SK-N-SH (cell line): ENCODE measurements around the gene FLT1.

Experiments used
- CTCF ChIP-seq: fragments of 200-600 bp; sonication (generic); IDR thresholded peaks from 2 replicates; pipeline ENCODE4 v1.6.1; 2017; ENCODE audit warnings: antibody characterized with exemption, mild to moderate bottlenecking, moderate library complexity
- EP300 ChIP-seq, 2 experiments: IDR thresholded peaks; 2 replicates each; pipeline versions ENCODE4 v1.4.0 to v1.6.1; 2012; ENCODE audit warnings: borderline replicate concordance in 1 of 2, low read depth in 1 of 2, low read length in 1 of 2
- FOXM1 ChIP-seq: IDR thresholded peaks from 2 replicates; pipeline ENCODE4 v1.4.0; 2012; ENCODE audit warnings: low read depth, mild to moderate bottlenecking
- MAX ChIP-seq: IDR thresholded peaks from 2 replicates; pipeline ENCODE4 v1.4.0; 2012; ENCODE audit warnings: low read depth
- MEF2A ChIP-seq: IDR thresholded peaks from 2 replicates; pipeline ENCODE4 v1.4.0; 2012; ENCODE audit warnings: low read depth, borderline replicate concordance
- MXI1 ChIP-seq: IDR thresholded peaks from 2 replicates; pipeline ENCODE4 v1.6.1; 2012; ENCODE audit warnings: mild to moderate bottlenecking, low read depth, low read length, improper control_type of control experiment
- NFIC ChIP-seq: IDR thresholded peaks from 2 replicates; pipeline ENCODE4 v1.4.0; 2012; ENCODE audit warnings: borderline replicate concordance
- NRF1 ChIP-seq: IDR thresholded peaks from 2 replicates; pipeline ENCODE4 v1.6.1; 2012; ENCODE audit warnings: low read depth, mild to moderate bottlenecking, low read length
- POLR2AphosphoS5 ChIP-seq: IDR thresholded peaks from 2 replicates; pipeline ENCODE4 v1.6.1; 2012; ENCODE audit warnings: low read depth, low read length
- RAD21 ChIP-seq: IDR thresholded peaks from 2 replicates; pipeline ENCODE4 v1.6.1; 2012; ENCODE audit warnings: mild to moderate bottlenecking, low read length
- REST ChIP-seq: IDR thresholded peaks from 2 replicates; pipeline ENCODE4 v1.6.1; 2012; ENCODE audit warnings: mild to moderate bottlenecking, low read depth, low read length, moderate library complexity
- RFX5 ChIP-seq: IDR thresholded peaks from 2 replicates; pipeline ENCODE4 v1.6.1; 2012; ENCODE audit warnings: mild to moderate bottlenecking, improper control_type of control experiment, low read length
- TCF12 ChIP-seq: IDR thresholded peaks from 2 replicates; pipeline ENCODE4 v1.4.0; 2012
- ZBTB33 ChIP-seq: IDR thresholded peaks from 2 replicates; pipeline ENCODE4 v1.4.0; 2012; ENCODE audit warnings: low read depth, borderline replicate concordance

GRCh38 chr13:28412981-28413380, 81.9 kb downstream of the FLT1 start:
- no peak for TF ChIP-seq MAX
- no peak for TF ChIP-seq CTCF
- TF ChIP-seq POLR2AphosphoS5, result no peak
- TF ChIP-seq EP300 (IDR thresholded peaks at IDR 0.05; ENCODE audit: borderline replicate concordance in 1 of 2, low read depth in 1 of 2, low read length in 1 of 2), result no peak
- no peak for TF ChIP-seq ZBTB33
- no peak for TF ChIP-seq FOXM1
- no peak for TF ChIP-seq MXI1
- no peak for TF ChIP-seq RAD21
- TF ChIP-seq REST, result no peak
- no peak for TF ChIP-seq NRF1
- TF ChIP-seq TCF12, result no peak
- TF ChIP-seq NFIC, result no peak
- no peak for TF ChIP-seq MEF2A
- no peak for TF ChIP-seq RFX5
